Upper lobe of left lung (tissue), 4 donors: ENCODE results near the gene SURF4.

Experiments used
- EP300 ChIP-seq, 4 donors: sonication (generic); formaldehyde crosslinking; IDR thresholded peaks; one replicate each; pipeline ENCODE4 v1.5.1; 2017; ENCODE audit warnings: antibody characterized with exemption in 4 of 4, control low read depth in 2 of 4
- POLR2A ChIP-seq, 4 donors: fragments of 450-650 bp; IDR thresholded peaks; one replicate each; pipeline ENCODE4 v1.5.1; 2016 to 2017; ENCODE audit warnings: antibody characterized with exemption in 4 of 4, mild to moderate bottlenecking in 2 of 4
- POLR2AphosphoS5 ChIP-seq, 2 donors: sonication (generic); formaldehyde crosslinking; IDR thresholded peaks; one replicate each; pipeline ENCODE4 v1.5.1; 2017; ENCODE audit warnings: antibody characterized with exemption in 2 of 2
- TF ChIP-seq, protein P1 (sequence below), 6 experiments: fragments of 450-650 bp in 4 of 6; fragments of 200-600 bp in 2 of 6; sonication (generic) in 2 of 6; IDR thresholded peaks; one replicate each; pipeline ENCODE4 v1.5.1; 2016 to 2019; ENCODE audit warnings: antibody characterized with exemption in 6 of 6

GRCh38 chr9:133331641-133332380 is 44.0 kb downstream of the SURF4 start:
- TF ChIP-seq, protein P1, sequence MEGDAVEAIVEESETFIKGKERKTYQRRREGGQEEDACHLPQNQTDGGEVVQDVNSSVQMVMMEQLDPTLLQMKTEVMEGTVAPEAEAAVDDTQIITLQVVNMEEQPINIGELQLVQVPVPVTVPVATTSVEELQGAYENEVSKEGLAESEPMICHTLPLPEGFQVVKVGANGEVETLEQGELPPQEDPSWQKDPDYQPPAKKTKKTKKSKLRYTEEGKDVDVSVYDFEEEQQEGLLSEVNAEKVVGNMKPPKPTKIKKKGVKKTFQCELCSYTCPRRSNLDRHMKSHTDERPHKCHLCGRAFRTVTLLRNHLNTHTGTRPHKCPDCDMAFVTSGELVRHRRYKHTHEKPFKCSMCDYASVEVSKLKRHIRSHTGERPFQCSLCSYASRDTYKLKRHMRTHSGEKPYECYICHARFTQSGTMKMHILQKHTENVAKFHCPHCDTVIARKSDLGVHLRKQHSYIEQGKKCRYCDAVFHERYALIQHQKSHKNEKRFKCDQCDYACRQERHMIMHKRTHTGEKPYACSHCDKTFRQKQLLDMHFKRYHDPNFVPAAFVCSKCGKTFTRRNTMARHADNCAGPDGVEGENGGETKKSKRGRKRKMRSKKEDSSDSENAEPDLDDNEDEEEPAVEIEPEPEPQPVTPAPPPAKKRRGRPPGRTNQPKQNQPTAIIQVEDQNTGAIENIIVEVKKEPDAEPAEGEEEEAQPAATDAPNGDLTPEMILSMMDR (IDR thresholded peaks at IDR 0.05) = no peak
- TF ChIP-seq POLR2AphosphoS5 (IDR thresholded peaks at IDR 0.05) (no peak), EP300 (IDR thresholded peaks at IDR 0.05) (no peak), POLR2A (IDR thresholded peaks at IDR 0.05) (no peak)
